Measurements from ENCODE around the gene NKX2-1. TPM values are rescaled to one million over a fixed set of nuclear protein-coding genes. Genes with fewer than 3 reads are reported as not detected.

Gene NKX2-1
- total RNA-seq, 4 donors from 2014 or later: not detected

GRCh38 chr14:36522347-36522971 lies 2.4 kb upstream of the NKX2-1 start:
- Histone ChIP-seq H3K27me3 (peaks cover 100% of the 10 kb centered on the region), H3K4me1 (peaks cover 9 to 46% (median 34%) of the 10 kb centered on the region in 4 donors), H3K4me3 (no peak overlapping the region), H3K36me3 (no peaks in the 10 kb centered on the region), H3K27ac (no peak overlapping the region), H3K9me3 (no peaks in the 10 kb centered on the region)
- no peak for TF ChIP-seq EP300 (IDR thresholded peaks at IDR 0.05; ENCODE audit: low read depth)
- no peak for DNase-seq
- 13% methylated on average over 36 of the region's 36 CpGs; no CpG with 5 or more reads in 1 of the 2 donors for WGBS, 2 donors (ENCODE audit: low coverage in 1 of 2)
- in situ Hi-C loops (cut with MboI; ENCODE audit: low pct_ligation_motif_present in 1 of 4, low pct_unique_long_range_greater_than_20kb in 1 of 4, low sequenced_read_pairs in 3 of 4) (no loop called here), intact Hi-C loops (cut with DNase I; ENCODE audit: low total_unique reads) (no loop called here)

GRCh38 chr14:36521598-36522345 lies 1.7 kb upstream of the NKX2-1 start:
- DNase-seq: no peak
- Histone ChIP-seq H3K9me3 (no peaks in the 10 kb centered on the region), H3K36me3 (no peaks in the 10 kb centered on the region), H3K27ac (no peak overlapping the region), H3K27me3 (peaks cover 100% of the 10 kb centered on the region), H3K4me3 (no peak overlapping the region), H3K4me1 (peaks cover 9 to 46% (median 34%) of the 10 kb centered on the region in 4 donors)
- 10 to 21% methylated on average over 4 to 35 of the region's 35 CpGs for WGBS, 2 donors (ENCODE audit: low coverage in 1 of 2)
- TF ChIP-seq EP300 (IDR thresholded peaks at IDR 0.05; ENCODE audit: low read depth): no peak
- TF ChIP-seq POLR2AphosphoS5 (IDR thresholded peaks at IDR 0.05): no peak
- TF ChIP-seq POLR2A (IDR thresholded peaks at IDR 0.05): no peak
- TF ChIP-seq CTCF (IDR thresholded peaks at IDR 0.05): no peak
- in situ Hi-C loops (cut with MboI; ENCODE audit: low pct_ligation_motif_present in 1 of 4, low pct_unique_long_range_greater_than_20kb in 1 of 4, low sequenced_read_pairs in 3 of 4) (no loop called here), intact Hi-C loops (cut with DNase I; ENCODE audit: low total_unique reads) (no loop called here)

GRCh38 chr14:36520601-36521525 lies 831 bp upstream of the NKX2-1 start:
- TF ChIP-seq POLR2A (IDR thresholded peaks at IDR 0.05) (no peak), CTCF (IDR thresholded peaks at IDR 0.05) (peak in 1 of 5 experiments; percentile 12), POLR2AphosphoS5 (IDR thresholded peaks at IDR 0.05) (no peak), EP300 (IDR thresholded peaks at IDR 0.05; ENCODE audit: low read depth) (no peak)
- peak; percentile 30 for DNase-seq
- peak overlapping the region in 3 of 4 donors; percentile 1 to 48 (median 2) for H3K4me3 ChIP-seq
- no peaks in the 10 kb centered on the region for H3K9me3 ChIP-seq
- H3K27me3 ChIP-seq: peaks cover 100% of the 10 kb centered on the region
- no peak overlapping the region for H3K27ac ChIP-seq
- H3K36me3 ChIP-seq: no peaks in the 10 kb centered on the region
- peaks cover 9 to 46% (median 34%) of the 10 kb centered on the region in 4 donors for H3K4me1 ChIP-seq
- in situ Hi-C loops (cut with MboI; ENCODE audit: low pct_ligation_motif_present in 1 of 4, low pct_unique_long_range_greater_than_20kb in 1 of 4, low sequenced_read_pairs in 3 of 4) (no loop called here), intact Hi-C loops (cut with DNase I; ENCODE audit: low total_unique reads) (no loop called here)
- 4 to 5% methylated on average over 13 to 58 of the region's 63 CpGs for WGBS, 2 donors (ENCODE audit: low coverage in 1 of 2)

GRCh38 chr14:36518586-36519430 lies 1.2 kb downstream of the NKX2-1 start:
- Histone ChIP-seq H3K36me3 (no peaks in the 10 kb centered on the region), H3K9me3 (no peaks in the 10 kb centered on the region), H3K4me1 (peaks cover 9 to 34% (median 30%) of the 10 kb centered on the region in 4 donors), H3K27ac (no peak overlapping the region), H3K27me3 (peaks cover 100% of the 10 kb centered on the region), H3K4me3 (peak overlapping the region in 2 of 4 donors; percentile 3 to 48)
- intact Hi-C loops (cut with DNase I; ENCODE audit: low total_unique reads) (no loop called here), in situ Hi-C loops (cut with MboI; ENCODE audit: low pct_ligation_motif_present in 1 of 4, low pct_unique_long_range_greater_than_20kb in 1 of 4, low sequenced_read_pairs in 3 of 4) (no loop called here)
- DNase-seq: no peak
- 3 to 10% methylated on average over 6 to 41 of the region's 79 CpGs for WGBS, 2 donors (ENCODE audit: low coverage in 1 of 2)
- TF ChIP-seq POLR2AphosphoS5 (IDR thresholded peaks at IDR 0.05): no peak
